Stimulated activated CD8-positive, alpha-beta memory T cell treated with anti-CD3 and anti-CD28 coated beads, Interleukin-4, amount 100 ng/mL, for 4 hours (primary cell): ENCODE measurements around the gene DENND1A.

ENCODE experiments used
- DNase-seq, 2 donors: peaks; one replicate each; pipeline ENCODE4 v3.0.0-alpha.2; 2020; ENCODE audit warnings: low read depth in 2 of 2, low spot score in 1 of 2

The DENND1A gene

GRCh38 chr9:123776708-123777537 is 153.0 kb downstream of the DENND1A start:
- DNase-seq, result no peak

DNA sequence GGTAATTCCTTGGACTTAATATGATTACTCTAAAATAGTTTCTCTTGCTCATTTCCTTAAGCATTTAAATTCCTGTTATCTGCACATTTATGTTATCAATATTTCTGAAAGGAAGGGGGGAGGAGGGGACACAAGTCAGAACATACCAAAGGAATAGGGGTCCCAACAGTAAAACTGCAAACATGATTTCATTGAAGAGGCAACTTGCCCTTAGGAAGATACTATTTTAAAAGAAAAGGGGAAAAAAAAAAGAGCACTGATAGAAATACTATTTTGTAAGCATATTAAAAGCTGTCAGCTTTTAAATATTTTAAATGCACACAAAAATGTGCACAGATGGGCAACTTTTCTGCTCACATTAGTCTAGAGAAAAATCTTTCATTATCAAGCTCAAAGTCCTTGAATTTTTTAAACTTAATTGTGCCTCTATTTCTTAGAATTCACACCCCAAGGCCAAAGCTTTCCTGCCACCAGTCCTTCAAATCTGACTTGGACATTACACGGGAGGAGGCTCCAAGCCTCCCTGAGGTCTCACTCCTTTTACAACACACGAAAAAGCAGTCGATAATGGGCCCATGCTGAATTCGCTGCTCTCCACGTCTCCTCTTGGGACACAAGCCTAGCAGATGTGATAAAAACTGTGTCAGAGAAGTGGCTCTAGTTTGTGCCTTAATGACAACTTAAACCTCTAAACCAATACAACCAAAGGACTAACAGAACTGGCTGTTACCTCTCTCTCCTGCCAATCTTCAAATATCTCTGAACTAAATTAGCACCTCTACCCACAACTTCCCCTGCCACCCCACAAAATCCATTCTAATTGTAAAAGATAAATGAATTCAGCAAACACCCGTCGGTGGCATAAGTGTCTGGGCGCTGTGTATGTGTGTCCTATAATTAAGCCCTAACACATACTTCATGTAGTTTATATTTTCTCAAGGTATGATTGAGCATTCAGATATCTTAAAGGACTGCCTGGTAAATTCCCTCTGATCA is 154.3 kb downstream of the DENND1A start:
- no peak for DNase-seq

- no peak for DNase-seq
Measured at GRCh38 chr9:123773783-123774182, 156.1 kb downstream of the DENND1A start.

DNA sequence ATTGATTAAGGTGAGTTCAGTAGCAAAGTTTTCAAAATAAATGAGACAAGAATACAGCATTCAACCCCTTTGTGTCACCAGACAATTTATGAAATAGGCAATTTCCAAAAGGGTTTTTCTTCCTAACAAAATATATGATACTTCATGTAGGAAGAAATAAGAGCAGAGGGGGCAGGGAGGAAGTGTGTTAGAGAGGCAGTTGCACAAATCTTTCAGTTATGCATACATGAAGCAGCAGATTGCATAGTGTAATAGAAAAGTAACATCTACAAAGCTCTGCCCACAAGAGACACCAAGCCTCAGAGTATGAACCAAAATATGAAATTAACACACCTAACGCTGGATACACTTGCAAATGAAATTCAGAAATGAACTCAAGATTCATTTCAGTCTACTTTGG is 157.0 kb downstream of the DENND1A start:
- DNase-seq, result no peak

GRCh38 chr9:123772374-123772773 is 157.6 kb downstream of the DENND1A start:
- no peak for DNase-seq

GRCh38 chr9:123771690-123772089 is 158.2 kb downstream of the DENND1A start:
- DNase-seq, result no peak

DNA sequence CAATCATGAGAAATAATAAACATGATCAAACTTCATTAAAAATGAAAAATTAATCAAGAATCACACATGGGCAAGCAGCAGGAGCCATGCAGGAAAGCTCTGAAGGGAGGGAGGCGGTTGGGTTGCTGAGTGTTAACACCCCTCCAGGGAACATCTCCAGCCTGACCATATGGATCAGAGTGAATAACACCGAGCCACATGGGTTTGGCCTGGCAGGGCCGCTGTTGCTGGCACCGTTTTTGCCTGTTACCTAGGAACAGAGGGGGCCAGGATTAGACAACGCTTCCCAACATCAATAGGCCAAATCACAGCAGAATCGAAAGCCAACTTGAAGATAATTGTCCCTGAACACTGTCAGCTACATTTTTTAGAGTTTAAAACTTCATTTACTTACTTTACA is 160.2 kb downstream of the DENND1A start:
- no peak for DNase-seq

- no peak for DNase-seq
Measured at GRCh38 chr9:123763910-123764588, 165.9 kb downstream of the DENND1A start.

DNA sequence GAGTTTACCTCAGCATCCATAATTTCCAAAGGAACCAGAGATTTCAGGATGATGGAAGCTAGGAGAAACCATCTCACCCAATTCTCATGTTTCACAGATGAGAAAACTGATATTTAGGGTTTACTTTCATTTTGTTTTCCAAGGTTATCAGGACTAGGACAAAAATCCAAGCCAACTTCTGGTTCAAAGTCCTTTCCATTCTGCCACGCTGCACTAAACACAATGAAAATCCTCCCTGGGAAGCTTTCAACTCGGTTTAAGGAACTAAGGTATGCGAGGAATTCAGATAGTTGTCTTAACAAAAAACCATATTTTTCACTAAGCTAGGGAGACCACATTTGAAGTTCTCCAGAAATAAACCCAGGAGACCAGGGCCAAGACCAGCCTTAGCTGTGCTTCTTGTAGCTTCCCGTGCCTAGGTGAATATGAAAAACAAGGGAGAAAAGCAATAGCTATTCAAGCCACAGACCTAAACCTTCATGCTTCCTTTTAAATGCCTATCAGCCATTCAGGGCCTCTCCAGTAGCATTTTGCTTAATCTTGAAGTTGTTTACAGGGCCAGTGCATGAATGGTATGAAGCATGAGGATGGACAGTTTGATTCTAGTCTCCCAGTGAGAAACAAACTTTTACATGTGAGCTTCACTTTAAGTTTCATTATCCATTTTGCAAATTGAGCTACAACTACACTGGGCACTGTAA is 167.9 kb downstream of the DENND1A start:
- DNase-seq, result no peak

DNA sequence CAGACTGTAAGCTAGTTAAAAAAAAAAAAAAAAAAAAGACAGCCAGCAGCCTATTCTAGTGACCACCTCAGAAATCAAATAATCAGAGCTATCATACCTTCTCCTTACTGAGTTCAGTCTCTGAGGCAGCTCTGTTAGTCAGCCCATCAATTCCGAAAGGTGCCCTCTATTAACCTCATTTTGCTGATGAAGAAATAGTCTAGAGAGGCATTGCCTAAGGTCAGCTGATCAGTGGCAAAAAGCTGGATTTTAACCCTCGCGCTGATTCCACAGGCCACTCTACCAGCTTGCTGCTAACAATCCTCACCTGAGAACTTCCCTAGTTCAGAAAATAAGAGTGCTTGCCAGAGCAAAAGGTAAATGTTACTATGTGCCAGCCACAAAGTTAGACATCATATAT is 172.0 kb downstream of the DENND1A start:
- no peak for DNase-seq

- DNase-seq, result no peak
Measured at GRCh38 chr9:123757547-123757946, 172.4 kb downstream of the DENND1A start.

- no peak for DNase-seq
Measured at GRCh38 chr9:123756484-123757106, 173.3 kb downstream of the DENND1A start.

DNA sequence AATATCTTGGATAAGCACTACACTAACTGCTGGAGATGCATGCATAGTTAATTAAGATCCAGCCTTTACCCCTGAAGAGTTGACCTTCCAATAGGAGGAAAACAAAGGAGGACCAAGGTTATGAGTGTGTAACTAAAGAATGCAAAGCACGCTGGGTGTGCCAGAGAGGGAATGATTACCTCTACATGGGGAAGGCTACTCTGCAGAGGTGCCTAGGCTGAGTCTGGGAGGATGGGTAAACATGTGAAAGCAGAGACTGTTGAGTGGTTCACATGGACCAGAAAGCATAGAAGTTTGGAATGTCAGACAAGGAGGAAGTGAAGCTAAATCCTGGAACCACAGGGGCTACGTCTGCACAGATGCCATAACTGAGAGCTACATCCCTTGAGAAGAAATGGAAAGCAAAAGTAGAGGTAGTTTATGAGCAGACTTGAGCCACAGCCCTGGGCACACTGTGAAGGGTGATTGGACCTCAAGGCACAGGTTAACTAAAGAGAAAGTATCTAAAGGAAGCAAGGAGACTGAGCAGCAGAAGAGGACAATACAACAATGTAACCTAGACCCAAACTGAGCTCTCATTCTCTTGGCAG is 176.2 kb downstream of the DENND1A start:
- DNase-seq, result no peak

GRCh38 chr9:123753016-123753415 is 176.9 kb downstream of the DENND1A start:
- DNase-seq, result no peak

DNA sequence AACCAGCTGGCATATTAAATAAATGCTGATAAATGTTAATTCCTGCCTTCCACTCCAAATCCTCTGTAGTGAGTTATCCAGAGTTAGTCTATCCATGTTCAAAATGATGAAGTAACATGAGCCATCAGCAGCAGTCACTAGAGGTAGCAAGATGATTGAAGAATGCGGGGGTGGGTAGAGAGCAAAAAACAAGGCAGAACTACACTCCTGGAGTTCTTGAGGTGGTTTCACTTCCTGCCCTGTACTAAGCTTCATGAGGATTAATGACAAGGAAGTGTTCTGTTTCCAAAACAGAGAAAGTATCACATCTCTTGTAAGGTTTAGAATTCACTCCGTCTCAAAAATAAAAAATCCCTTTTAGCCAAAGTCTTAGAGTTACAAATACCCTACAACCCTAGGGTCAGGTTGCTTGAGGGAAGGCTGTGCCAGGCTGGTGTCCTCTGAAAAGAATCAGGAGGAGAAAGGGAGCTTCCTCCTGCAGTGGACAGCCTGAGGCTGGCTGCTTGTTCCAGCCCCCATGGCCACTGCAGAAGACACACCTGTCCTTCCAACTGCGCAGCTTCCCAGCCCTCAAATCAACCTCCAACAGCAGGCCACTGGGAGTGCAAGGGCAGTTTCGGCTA is 180.2 kb downstream of the DENND1A start:
- no peak for DNase-seq

GRCh38 chr9:123746765-123747164 is 183.2 kb downstream of the DENND1A start:
- no peak for DNase-seq

GRCh38 chr9:123745933-123746332 is 184.0 kb downstream of the DENND1A start:
- no peak for DNase-seq

- no peak for DNase-seq
Measured at GRCh38 chr9:123745451-123745850, 184.5 kb downstream of the DENND1A start.

GRCh38 chr9:123743737-123744136 is 186.2 kb downstream of the DENND1A start:
- DNase-seq, result no peak
